GM19452 (cell line): ENCODE results near the gene TPCN2.

Experiments used
- ATAC-seq: cut with Tn5 transposase; IDR thresholded peaks from one replicate; pipeline ENCODE4 v1.9.1; 2021; ENCODE audit not compliant: unreplicated experiment

Gene TPCN2

GRCh38 chr11:69180726-69181125 lies 132.0 kb downstream of the TPCN2 start:
- ATAC-seq, result no peak

GRCh38 chr11:69183613-69184012 lies 134.9 kb downstream of the TPCN2 start:
- no peak for ATAC-seq
